K562 (cell line): ENCODE measurements around the gene KLC3. TPM values are rescaled to one million over a fixed set of nuclear protein-coding genes. Genes with fewer than 3 reads are reported as not detected.
A peak's percentile ranks its signal among the peaks of the same experiment; 100 is the strongest.

Experiments
- BMI1 ChIP-seq: fragments of 150-350 bp; IDR thresholded peaks from 2 replicates; pipeline ENCODE4 v1.6.1; 2014; ENCODE audit warnings: low read length
- BRCA1 ChIP-seq, 2 experiments: fragments of 450-650 bp in 1 of 2; sonication (generic) in 1 of 2; formaldehyde crosslinking in 1 of 2; IDR thresholded peaks; 2 replicates each; pipeline versions ENCODE4 v1.5.0 to v1.6.1; 2017 to 2020; ENCODE audit warnings: mild to moderate bottlenecking in 1 of 2, missing genetic modification reagents in 1 of 2
- CHD4 ChIP-seq: fragments of 200-600 bp; sonication (generic); IDR thresholded peaks from 3 replicates; pipeline ENCODE4 v1.6.1; 2012; ENCODE audit warnings: low read depth, mild to moderate bottlenecking, mixed read lengths, low read length, inconsistent platforms; ENCODE audit not compliant: insufficient read depth, insufficient replicate concordance, poor library complexity, severe bottlenecking
- EGR1 ChIP-seq: fragments of 450-650 bp; conservative IDR thresholded peaks from 2 replicates; pipeline ENCODE4 v1.6.1; 2017; ENCODE audit warnings: mild to moderate bottlenecking
- HDAC2 ChIP-seq: fragments of 450-650 bp; IDR thresholded peaks from 2 replicates; pipeline ENCODE4 v1.6.1; 2016; ENCODE audit warnings: mild to moderate bottlenecking
- HNRNPUL1 ChIP-seq: fragments of 200-400 bp; formaldehyde crosslinking; IDR thresholded peaks from 2 replicates; pipeline ENCODE4 v1.6.1; 2017; ENCODE audit warnings: low read length
- MTA1 ChIP-seq: fragments of 450-650 bp; IDR thresholded peaks from 2 replicates; pipeline ENCODE4 v1.6.1; 2017; ENCODE audit warnings: borderline replicate concordance
- MYNN ChIP-seq, 2 experiments: sonication (generic); formaldehyde crosslinking in 1 of 2; IDR thresholded peaks; 2 replicates each; pipeline versions ENCODE4 v1.5.0 to v1.6.1; 2016 to 2020; ENCODE audit warnings: antibody characterized with exemption in 1 of 2, missing genetic modification reagents in 1 of 2
- NEUROD1 ChIP-seq: fragments of 150-350 bp; IDR thresholded peaks from 2 replicates; pipeline ENCODE4 v1.6.1; 2014; ENCODE audit warnings: borderline replicate concordance, low read length, low read depth; ENCODE audit not compliant: partially characterized antibody
- PHF20 ChIP-seq: fragments of 450-650 bp; IDR thresholded peaks from 2 replicates; pipeline ENCODE4 v1.6.1; 2018; ENCODE audit not compliant: partially characterized antibody
- SRSF7 ChIP-seq: fragments of 200-400 bp; formaldehyde crosslinking; optimal IDR thresholded peaks from 2 replicates; pipeline ENCODE3; 2017; ENCODE audit warnings: mild to moderate bottlenecking, low read depth, low read length
- STAT5A ChIP-seq: IDR thresholded peaks from 2 replicates; pipeline ENCODE4 v1.6.1; 2012; ENCODE audit warnings: low read length, inconsistent platforms, borderline replicate concordance
- TAF15 ChIP-seq: fragments of 200-400 bp; formaldehyde crosslinking; IDR thresholded peaks from 2 replicates; pipeline ENCODE4 v1.6.1; 2017; ENCODE audit warnings: mild to moderate bottlenecking, low read depth, low read length, moderate library complexity
- ZC3H4 ChIP-seq: sonication (generic); formaldehyde crosslinking; IDR thresholded peaks from 2 replicates; pipeline ENCODE4 v1.9.0; 2021; ENCODE audit warnings: missing genetic modification reagents, borderline replicate concordance
- ZFP1 ChIP-seq: fragments of 450-650 bp; formaldehyde crosslinking; IDR thresholded peaks from 2 replicates; pipeline ENCODE4 v1.4.0; 2020; ENCODE audit warnings: mild to moderate bottlenecking, mixed read lengths
- ZKSCAN3 ChIP-seq: fragments of 250-450 bp; sonication (Bioruptor Pico); IDR thresholded peaks from 2 replicates; pipeline ENCODE4 v1.4.0; 2020
- ZNF165 ChIP-seq: fragments of 250-450 bp; sonication (Bioruptor Pico); IDR thresholded peaks from 2 replicates; pipeline ENCODE4 v1.4.0; 2020; ENCODE audit warnings: borderline replicate concordance
- ZNF445 ChIP-seq: fragments of 250-450 bp; sonication (Bioruptor Pico); IDR thresholded peaks from 2 replicates; pipeline ENCODE4 v1.4.0; 2020; ENCODE audit warnings: low read depth, mild to moderate bottlenecking, moderate library complexity
- ZNF764 ChIP-seq: fragments of 250-450 bp; sonication (Bioruptor Pico); IDR thresholded peaks from 2 replicates; pipeline ENCODE4 v1.4.0; 2020; ENCODE audit warnings: low read depth, mild to moderate bottlenecking, moderate library complexity
- polyA plus RNA-seq, 8 experiments: library from polyadenylated mRNA; depleted of rRNA in 4 of 8; stranded (reverse) in 5 of 8; unstranded in 3 of 8; fragments of >200 nt; fragmentation: Nextera tagmentation in 2 of 8; fragmentation: Illumina TruSeq in 1 of 8; extraction: Ambion mirVana in 2 of 8; extraction: Trizol in 1 of 8; gene quantifications; 2 replicates each; pipeline versions ENCODE4 v1.2.1 to v1.2.3, GENCODE V29; 2011 to 2014; ENCODE audit warnings: inconsistent platforms in 1 of 8, missing spikeins in 1 of 8
- total RNA-seq, 7 experiments: library from RNA; depleted of rRNA in 6 of 7; stranded (reverse); fragments of >200 nt in 6 of 7; fragmentation: Illumina TruSeq in 2 of 7; extraction: Trizol in 2 of 7; gene quantifications; 2 replicates each; pipeline versions ENCODE4 v1.2.1 to v1.2.3, GENCODE V29; 2011 to 2021; ENCODE audit warnings: low replicate concordance in 1 of 7
- TF ChIP-seq, protein P1 (sequence below): fragments of 250-450 bp; sonication (Bioruptor Pico); IDR thresholded peaks from 2 replicates; pipeline ENCODE4 v1.4.0; 2020; ENCODE audit warnings: mild to moderate bottlenecking, moderate library complexity
- TF ChIP-seq, protein P2 (sequence below), 3 experiments: fragments of 200-800 bp in 1 of 3; fragments of 250-450 bp in 1 of 3; fragments of 450-650 bp in 1 of 3; sonication (Bioruptor Pico) in 1 of 3; sonication (Bioruptor generic) in 1 of 3; formaldehyde crosslinking in 1 of 3; IDR thresholded peaks; 2 replicates each; pipeline versions ENCODE4 v1.6.1 to v1.8.0; 2016 to 2022; ENCODE audit warnings: mild to moderate bottlenecking in 2 of 3, missing genetic modification characterization in 2 of 3, missing compliant biosample characterization in 1 of 3, moderate library complexity in 1 of 3
- TF ChIP-seq, protein P3 (sequence below): sonication (generic); IDR thresholded peaks from 2 replicates; pipeline ENCODE4 v1.6.1; 2016

The KLC3 gene
- total and polyA plus RNA-seq, 9 of the 15 experiments (the other 6 are each of a cell fraction or from before 2014, with no cell fraction given) = 0.03 to 1.2 (median 0.59) TPM; not detected in 3

DNA sequence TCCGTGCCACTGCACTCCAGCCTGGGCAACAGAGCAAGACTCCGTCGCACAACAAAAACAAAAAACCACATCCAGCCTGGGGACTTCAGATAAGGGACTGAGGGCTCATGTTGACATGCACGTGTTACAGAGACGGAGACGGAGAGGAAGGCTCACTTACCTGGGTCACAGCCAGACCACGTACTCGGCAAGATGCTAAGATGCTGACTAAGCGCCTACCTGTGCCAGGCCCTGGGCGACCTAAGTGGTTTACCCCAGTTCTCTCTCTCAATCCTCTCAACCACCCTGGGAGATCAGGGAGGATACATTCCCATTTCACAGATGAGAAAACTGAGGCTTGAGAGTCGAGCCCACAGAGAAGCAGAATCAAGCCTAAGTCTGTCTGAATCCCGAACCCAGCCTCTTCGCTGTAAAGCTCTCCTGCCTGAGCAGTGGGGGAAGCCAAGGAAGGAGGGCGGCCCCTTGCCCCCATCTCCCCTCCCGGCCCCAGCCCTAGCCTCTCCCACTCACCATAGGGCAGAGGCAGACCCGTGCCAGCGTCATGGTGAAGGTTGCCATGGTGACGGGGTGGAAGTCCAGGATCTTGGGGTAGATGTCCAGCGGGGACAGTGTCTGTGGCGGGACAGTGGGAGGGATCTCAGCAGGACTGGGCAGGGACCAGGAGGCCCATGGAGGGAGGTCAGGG is 16.4 kb downstream of the KLC3 start (continued):
- no peak for TF ChIP-seq HNRNPUL1
- TF ChIP-seq EGR1 = no peak
- no peak for TF ChIP-seq ZFP1 (CRISPR knock-in tag)
- TF ChIP-seq, protein P1, sequence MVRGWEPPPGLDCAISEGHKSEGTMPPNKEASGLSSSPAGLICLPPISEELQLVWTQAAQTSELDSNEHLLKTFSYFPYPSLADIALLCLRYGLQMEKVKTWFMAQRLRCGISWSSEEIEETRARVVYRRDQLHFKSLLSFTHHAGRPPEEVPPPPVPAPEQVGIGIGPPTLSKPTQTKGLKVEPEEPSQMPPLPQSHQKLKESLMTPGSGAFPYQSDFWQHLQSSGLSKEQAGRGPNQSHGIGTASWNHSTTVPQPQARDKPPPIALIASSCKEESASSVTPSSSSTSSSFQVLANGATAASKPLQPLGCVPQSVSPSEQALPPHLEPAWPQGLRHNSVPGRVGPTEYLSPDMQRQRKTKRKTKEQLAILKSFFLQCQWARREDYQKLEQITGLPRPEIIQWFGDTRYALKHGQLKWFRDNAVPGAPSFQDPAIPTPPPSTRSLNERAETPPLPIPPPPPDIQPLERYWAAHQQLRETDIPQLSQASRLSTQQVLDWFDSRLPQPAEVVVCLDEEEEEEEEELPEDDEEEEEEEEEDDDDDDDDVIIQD (CRISPR knock-in tag) = no peak
- TF ChIP-seq HDAC2 = peak; percentile 61; the same call in 1 of the 2 replicates
- TF ChIP-seq, protein P2, sequence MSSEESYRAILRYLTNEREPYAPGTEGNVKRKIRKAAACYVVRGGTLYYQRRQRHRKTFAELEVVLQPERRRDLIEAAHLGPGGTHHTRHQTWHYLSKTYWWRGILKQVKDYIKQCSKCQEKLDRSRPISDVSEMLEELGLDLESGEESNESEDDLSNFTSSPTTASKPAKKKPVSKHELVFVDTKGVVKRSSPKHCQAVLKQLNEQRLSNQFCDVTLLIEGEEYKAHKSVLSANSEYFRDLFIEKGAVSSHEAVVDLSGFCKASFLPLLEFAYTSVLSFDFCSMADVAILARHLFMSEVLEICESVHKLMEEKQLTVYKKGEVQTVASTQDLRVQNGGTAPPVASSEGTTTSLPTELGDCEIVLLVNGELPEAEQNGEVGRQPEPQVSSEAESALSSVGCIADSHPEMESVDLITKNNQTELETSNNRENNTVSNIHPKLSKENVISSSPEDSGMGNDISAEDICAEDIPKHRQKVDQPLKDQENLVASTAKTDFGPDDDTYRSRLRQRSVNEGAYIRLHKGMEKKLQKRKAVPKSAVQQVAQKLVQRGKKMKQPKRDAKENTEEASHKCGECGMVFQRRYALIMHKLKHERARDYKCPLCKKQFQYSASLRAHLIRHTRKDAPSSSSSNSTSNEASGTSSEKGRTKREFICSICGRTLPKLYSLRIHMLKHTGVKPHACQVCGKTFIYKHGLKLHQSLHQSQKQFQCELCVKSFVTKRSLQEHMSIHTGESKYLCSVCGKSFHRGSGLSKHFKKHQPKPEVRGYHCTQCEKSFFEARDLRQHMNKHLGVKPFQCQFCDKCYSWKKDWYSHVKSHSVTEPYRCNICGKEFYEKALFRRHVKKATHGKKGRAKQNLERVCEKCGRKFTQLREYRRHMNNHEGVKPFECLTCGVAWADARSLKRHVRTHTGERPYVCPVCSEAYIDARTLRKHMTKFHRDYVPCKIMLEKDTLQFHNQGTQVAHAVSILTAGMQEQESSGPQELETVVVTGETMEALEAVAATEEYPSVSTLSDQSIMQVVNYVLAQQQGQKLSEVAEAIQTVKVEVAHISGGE (CRISPR knock-in tag; IDR thresholded peaks at IDR 0.05) = no peak
- TF ChIP-seq MYNN (IDR thresholded peaks at IDR 0.05) = no peak
- no peak for TF ChIP-seq MYNN (CRISPR knock-in tag; IDR thresholded peaks at IDR 0.05)
- no peak for TF ChIP-seq MTA1
- TF ChIP-seq, protein P3, sequence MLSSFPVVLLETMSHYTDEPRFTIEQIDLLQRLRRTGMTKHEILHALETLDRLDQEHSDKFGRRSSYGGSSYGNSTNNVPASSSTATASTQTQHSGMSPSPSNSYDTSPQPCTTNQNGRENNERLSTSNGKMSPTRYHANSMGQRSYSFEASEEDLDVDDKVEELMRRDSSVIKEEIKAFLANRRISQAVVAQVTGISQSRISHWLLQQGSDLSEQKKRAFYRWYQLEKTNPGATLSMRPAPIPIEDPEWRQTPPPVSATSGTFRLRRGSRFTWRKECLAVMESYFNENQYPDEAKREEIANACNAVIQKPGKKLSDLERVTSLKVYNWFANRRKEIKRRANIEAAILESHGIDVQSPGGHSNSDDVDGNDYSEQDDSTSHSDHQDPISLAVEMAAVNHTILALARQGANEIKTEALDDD = no peak
- peak; percentile 90 for TF ChIP-seq CHD4
- no peak for TF ChIP-seq ZNF764 (CRISPR knock-in tag)
- TF ChIP-seq NEUROD1 = no peak
- TF ChIP-seq SRSF7 = no peak
- no peak for TF ChIP-seq BRCA1 (IDR thresholded peaks at IDR 0.05)
- 0 out of 2 replicates have a peak, but pooled peaks have one; percentile 32 for TF ChIP-seq BRCA1 (CRISPR knock-in tag; IDR thresholded peaks at IDR 0.05)
- no peak for TF ChIP-seq ZNF445 (CRISPR knock-in tag)
- peak; percentile 31 for TF ChIP-seq PHF20
- TF ChIP-seq STAT5A = no peak
- TF ChIP-seq BMI1 = no peak
- 0 out of 2 replicates have a peak, but pooled peaks have one; percentile 48 for TF ChIP-seq ZC3H4
- TF ChIP-seq ZNF165 = no peak
- no peak for TF ChIP-seq ZKSCAN3 (CRISPR knock-in tag)
- no peak for TF ChIP-seq TAF15
